A673 (cell line): ENCODE results near the gene TMEM30B. TPM values are rescaled to one million over a fixed set of nuclear protein-coding genes. Genes with fewer than 3 reads are reported as not detected.

Experiments used
- BruUV-seq: library from RNA; stranded (reverse); fragments of 400-500 nt; replicated peaks from 2 replicates; lab custom pipeline; 2021; lab: Mats Ljungman, UMichigan
- CTCF ChIA-PET: fragments of 300-600 bp; sonication (Branson Sonifier 250); formaldehyde crosslinking; loops from one replicate; lab custom pipeline; 2022; ENCODE audit warnings: antibody characterized with exemption; lab: Charles Lee
- POLR2A ChIA-PET: fragments of 300-600 bp; sonication (Branson Sonifier 250); formaldehyde crosslinking; loops from one replicate; lab custom pipeline; 2022; ENCODE audit warnings: antibody characterized with exemption; ENCODE audit not compliant: low non-redundant PET; lab: Charles Lee
- DNase-seq: peaks from one replicate; pipeline ENCODE4 v3.0.0-alpha.2; 2015; ENCODE audit warnings: low spot score
- H3K27ac ChIP-seq: fragments of 200-600 bp; sonication (generic); 2 replicates; pipeline ENCODE4 v1.5.1; 2016; ENCODE audit warnings: mixed run types, low read depth, mild to moderate bottlenecking, mixed read lengths, antibody characterized with exemption, low read length; ENCODE audit not compliant: poor library complexity, severe bottlenecking
- H3K27me3 ChIP-seq: fragments of 200-600 bp; sonication (generic); replicated peaks from 2 replicates; pipeline ENCODE4 v1.6.1; 2017; ENCODE audit warnings: mixed run types, low read depth, mild to moderate bottlenecking, mixed read lengths, antibody characterized with exemption, low read length; ENCODE audit not compliant: insufficient read depth, poor library complexity
- H3K36me3 ChIP-seq: fragments of 200-600 bp; sonication (generic); 2 replicates; pipeline ENCODE4 v1.6.1; 2016; ENCODE audit warnings: mixed run types, mild to moderate bottlenecking, mixed read lengths, antibody characterized with exemption, low read length; ENCODE audit not compliant: insufficient read depth, poor library complexity, severe bottlenecking
- H3K4me1 ChIP-seq: fragments of 200-600 bp; sonication (generic); 2 replicates; pipeline ENCODE4 v1.6.1; 2017; ENCODE audit warnings: mixed run types, mild to moderate bottlenecking, mixed read lengths, antibody characterized with exemption, low read length; ENCODE audit not compliant: insufficient read depth, poor library complexity, severe bottlenecking
- H3K4me3 ChIP-seq: fragments of 200-600 bp; sonication (generic); 2 replicates; pipeline ENCODE4 v1.5.1; 2016; ENCODE audit warnings: low read depth, mixed run types, mild to moderate bottlenecking, mixed read lengths, low read length; ENCODE audit not compliant: poor library complexity, severe bottlenecking
- H3K9me3 ChIP-seq: fragments of 200-600 bp; sonication (generic); 2 replicates; pipeline ENCODE4 v1.6.1; 2016; ENCODE audit warnings: mixed run types, low read depth, mild to moderate bottlenecking, mixed read lengths, antibody characterized with exemption, low read length; ENCODE audit not compliant: poor library complexity, severe bottlenecking
- EZH2 ChIP-seq: fragments of 200-600 bp; sonication (generic); IDR thresholded peaks from 2 replicates; pipeline ENCODE4 v1.6.1; 2017; ENCODE audit warnings: borderline replicate concordance, low read depth, mild to moderate bottlenecking, mixed read lengths, antibody characterized with exemption, low read length; ENCODE audit not compliant: poor library complexity, severe bottlenecking
- intact Hi-C: fragments of 100-400 bp; cut with micrococcal nuclease; formaldehyde crosslinking; loops from one replicate; pipeline ENCODE4 v1.10.0; 2022; ENCODE audit not compliant: unreplicated experiment
- total RNA-seq: library from RNA; stranded (reverse); gene quantifications from 2 replicates; pipeline ENCODE4 v1.2.3, GENCODE V29; 2021
- TF ChIP-seq, protein P1 (sequence below): fragments of 300-800, 200-600 bp; sonication (generic); conservative IDR thresholded peaks from 2 replicates; pipeline ENCODE4 v1.5.1; 2017; ENCODE audit warnings: low read depth, mild to moderate bottlenecking, antibody characterized with exemption, low read length, moderate library complexity, mixed read lengths

Gene TMEM30B
- total RNA-seq, 1 experiment from 2014 or later: 0.15 TPM

DNA sequence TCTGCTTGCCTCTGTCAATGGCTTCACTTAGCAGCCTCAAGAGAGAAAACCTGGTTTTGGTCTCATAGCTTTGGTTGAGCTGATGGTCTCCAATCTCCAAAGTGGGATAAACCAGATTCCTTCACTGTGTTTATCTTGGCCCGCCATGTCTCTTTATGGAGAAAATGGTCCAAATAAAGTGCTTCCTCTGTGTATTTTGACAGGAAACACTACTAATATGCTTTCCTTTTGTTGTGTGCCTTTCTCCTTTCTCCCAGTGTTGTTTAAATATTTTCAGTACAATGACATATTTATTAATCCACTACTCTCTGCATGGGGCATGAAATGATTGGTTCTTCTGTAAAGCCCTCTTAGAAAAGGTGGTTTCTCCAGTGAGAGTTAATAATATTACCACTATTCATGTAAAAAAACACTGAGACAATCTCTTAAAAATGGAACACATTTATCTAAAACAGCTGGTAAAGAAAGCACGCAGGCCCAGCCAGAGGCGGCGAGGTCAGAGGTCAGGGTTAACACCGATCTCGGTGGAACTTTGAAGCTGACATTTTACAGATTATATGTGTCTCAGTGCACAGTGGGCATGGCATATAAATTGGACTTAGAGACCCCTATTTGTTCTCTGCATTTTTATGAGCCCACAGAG lies 24.2 kb downstream of the TMEM30B start:
- no peak overlapping the region for H3K4me3 ChIP-seq
- intact Hi-C loops: loop anchor here (10.0 kb wide), 2 partner anchors 112 to 902 kb away; no protein-coding TSS in a partner anchor
- no peak for DNase-seq
- no peak overlapping the region for H3K27ac ChIP-seq
- ChIA-PET CTCF (no interaction called here), POLR2A (no interaction called here)
- H3K4me1 ChIP-seq: peaks cover 30% of the 10 kb centered on the region
- BruUV-seq: no TSS peak
- no peaks in the 10 kb centered on the region for H3K36me3 ChIP-seq
- H3K9me3 ChIP-seq: no peaks in the 10 kb centered on the region
- no peak for TF ChIP-seq EZH2
- TF ChIP-seq, protein P1, sequence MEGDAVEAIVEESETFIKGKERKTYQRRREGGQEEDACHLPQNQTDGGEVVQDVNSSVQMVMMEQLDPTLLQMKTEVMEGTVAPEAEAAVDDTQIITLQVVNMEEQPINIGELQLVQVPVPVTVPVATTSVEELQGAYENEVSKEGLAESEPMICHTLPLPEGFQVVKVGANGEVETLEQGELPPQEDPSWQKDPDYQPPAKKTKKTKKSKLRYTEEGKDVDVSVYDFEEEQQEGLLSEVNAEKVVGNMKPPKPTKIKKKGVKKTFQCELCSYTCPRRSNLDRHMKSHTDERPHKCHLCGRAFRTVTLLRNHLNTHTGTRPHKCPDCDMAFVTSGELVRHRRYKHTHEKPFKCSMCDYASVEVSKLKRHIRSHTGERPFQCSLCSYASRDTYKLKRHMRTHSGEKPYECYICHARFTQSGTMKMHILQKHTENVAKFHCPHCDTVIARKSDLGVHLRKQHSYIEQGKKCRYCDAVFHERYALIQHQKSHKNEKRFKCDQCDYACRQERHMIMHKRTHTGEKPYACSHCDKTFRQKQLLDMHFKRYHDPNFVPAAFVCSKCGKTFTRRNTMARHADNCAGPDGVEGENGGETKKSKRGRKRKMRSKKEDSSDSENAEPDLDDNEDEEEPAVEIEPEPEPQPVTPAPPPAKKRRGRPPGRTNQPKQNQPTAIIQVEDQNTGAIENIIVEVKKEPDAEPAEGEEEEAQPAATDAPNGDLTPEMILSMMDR: no peak
- no peaks in the 10 kb centered on the region for H3K27me3 ChIP-seq

DNA sequence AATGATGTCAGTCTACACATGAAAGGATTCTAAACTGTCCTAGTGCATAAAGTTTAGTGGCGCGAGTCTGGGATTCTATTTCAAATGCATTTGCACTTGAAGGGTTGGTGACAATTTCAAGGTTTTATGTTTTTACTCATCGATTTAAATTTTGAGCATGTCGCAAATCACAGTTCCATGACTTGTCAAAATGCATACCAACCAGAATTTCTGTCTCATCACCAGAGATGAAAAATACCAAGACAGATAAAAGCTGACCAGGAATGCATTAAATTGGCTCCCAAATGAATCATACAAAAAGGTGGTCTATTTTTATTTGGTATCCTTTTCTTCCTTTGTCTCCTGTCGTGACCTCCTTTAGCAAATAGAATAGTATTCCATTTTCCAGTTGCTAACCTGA lies 25.2 kb downstream of the TMEM30B start:
- peaks cover 30% of the 10 kb centered on the region for H3K4me1 ChIP-seq
- no TSS peak for BruUV-seq
- H3K27me3 ChIP-seq: no peaks in the 10 kb centered on the region
- no peaks in the 10 kb centered on the region for H3K9me3 ChIP-seq
- no peak overlapping the region for H3K4me3 ChIP-seq
- no peak for TF ChIP-seq EZH2
- TF ChIP-seq, protein P1: no peak
- CTCF ChIA-PET: no interaction called here
- no peaks in the 10 kb centered on the region for H3K36me3 ChIP-seq
- POLR2A ChIA-PET: no interaction called here
- H3K27ac ChIP-seq: no peak overlapping the region
- intact Hi-C loops: loop anchor here (10.0 kb wide), 2 partner anchors 111 to 901 kb away; no protein-coding TSS in a partner anchor
- DNase-seq: no peak

DNA sequence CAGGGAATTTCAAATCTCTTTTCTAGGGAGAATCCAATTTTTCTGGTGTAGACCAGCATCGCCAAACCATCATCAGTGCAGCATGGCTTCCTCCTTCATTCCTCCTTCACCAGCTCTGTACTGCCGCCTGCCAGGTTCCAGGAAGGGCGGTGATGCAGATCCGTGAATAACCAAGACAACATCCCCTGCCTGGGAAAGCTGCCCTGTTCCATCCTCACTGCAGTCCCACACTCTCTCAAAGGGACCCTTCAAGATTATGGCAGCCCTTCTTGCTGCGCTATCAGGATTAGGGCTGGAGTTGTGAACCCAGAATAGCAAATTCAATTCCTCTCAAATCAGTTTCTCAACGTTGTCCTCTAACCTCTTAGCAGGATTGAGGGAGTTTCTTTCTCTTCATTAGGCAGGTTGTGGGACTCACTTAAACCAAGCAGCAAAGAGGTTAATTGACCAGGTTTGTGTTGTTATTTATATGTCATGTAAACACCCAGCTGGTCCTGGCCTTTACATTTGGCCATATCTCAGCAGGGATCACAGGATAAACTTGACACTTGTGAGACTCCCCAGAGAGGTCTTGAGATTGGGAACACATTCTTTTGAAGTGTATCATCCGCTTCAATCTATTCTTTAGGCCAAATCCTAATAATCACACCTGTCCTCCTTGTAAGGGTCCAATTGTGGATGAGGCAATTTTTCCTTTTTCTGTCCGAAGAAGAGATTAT lies 26.2 kb downstream of the TMEM30B start:
- Histone ChIP-seq H3K9me3 (no peaks in the 10 kb centered on the region), H3K4me1 (peaks cover 30% of the 10 kb centered on the region), H3K4me3 (no peak overlapping the region), H3K36me3 (no peaks in the 10 kb centered on the region), H3K27me3 (no peaks in the 10 kb centered on the region), H3K27ac (no peak overlapping the region)
- ChIA-PET CTCF (interaction anchor here (2.3 kb wide), 1 partner anchor 630 kb away, joined by 12 read pairs; no protein-coding TSS in a partner anchor), POLR2A (no interaction called here)
- no TSS peak for BruUV-seq
- DNase-seq: no peak
- TF ChIP-seq, protein P1: no peak
- TF ChIP-seq EZH2: no peak
- intact Hi-C loops: loop anchor here (5.0 to 10.0 kb wide), 7 partner anchors 110 to 900 kb away; partner anchors contain the start of genes SIX4, SLC38A6 and TRMT5
